ENCODE measurements around the gene ADAMTS17.

ADAMTS17 gene

GRCh38 chr15:100120111-100120510 is 221.7 kb downstream of the ADAMTS17 start:
- no peak for DNase-seq

DNA sequence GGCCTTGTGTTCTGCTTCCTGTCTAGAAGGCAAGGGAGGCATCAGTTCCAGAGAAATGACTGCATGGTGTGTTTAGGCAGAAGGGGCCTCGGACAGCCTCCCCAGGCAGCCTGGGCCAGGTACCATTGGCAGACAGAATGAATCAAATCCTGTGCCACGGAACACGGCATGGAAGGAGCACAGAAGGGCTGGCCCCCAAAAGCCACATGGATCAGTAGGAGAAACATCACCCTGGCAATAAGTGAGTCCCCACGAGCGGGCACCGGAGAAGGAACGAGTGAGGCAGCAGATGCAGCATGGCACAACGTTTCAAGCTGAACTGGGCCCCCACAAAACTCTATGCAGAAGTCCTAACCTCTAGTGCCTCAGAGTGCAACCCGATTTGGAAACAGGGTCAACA is 223.2 kb downstream of the ADAMTS17 start:
- DNase-seq: no peak

DNA sequence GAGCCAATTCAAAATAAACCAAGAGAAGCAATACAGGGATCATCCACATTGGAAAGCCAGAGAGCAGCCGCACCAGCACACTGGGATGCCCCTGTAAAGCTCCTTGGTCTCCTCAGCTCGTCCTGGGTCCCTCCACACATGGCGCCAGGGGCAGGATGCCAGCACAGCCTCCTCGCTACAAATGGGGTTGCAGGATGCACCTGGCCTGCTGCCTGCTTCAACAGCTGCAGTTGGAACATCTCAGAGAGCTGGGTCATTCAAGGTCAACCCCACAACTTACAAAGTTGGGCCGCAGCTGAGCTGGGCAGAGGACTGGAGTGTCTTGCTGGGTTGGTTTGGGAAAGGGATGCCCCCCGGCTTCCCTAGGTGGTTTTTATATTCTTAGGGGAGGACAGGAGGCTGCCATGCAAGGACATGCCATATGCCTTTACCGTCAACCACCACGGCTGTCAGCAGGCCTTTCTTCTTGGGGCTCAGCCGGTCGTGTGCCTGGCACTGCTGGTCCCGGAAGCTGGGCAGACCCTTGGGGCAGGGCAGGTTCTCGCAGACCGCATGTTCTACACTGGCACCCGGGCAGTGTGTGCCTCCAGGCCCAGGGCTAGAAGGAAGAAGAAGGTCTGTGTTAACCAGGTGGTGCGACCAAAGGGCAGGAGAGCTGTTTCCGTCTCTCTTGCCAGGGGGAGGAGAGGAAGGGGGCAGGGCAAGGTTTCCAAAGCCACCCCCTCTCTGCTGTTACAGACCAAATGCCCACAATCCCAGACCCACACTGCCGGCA is 225.2 kb downstream of the ADAMTS17 start:
- DNase-seq: no peak

- no peak for DNase-seq
Measured at GRCh38 chr15:100115711-100116090, 226.1 kb downstream of the ADAMTS17 start.

DNA sequence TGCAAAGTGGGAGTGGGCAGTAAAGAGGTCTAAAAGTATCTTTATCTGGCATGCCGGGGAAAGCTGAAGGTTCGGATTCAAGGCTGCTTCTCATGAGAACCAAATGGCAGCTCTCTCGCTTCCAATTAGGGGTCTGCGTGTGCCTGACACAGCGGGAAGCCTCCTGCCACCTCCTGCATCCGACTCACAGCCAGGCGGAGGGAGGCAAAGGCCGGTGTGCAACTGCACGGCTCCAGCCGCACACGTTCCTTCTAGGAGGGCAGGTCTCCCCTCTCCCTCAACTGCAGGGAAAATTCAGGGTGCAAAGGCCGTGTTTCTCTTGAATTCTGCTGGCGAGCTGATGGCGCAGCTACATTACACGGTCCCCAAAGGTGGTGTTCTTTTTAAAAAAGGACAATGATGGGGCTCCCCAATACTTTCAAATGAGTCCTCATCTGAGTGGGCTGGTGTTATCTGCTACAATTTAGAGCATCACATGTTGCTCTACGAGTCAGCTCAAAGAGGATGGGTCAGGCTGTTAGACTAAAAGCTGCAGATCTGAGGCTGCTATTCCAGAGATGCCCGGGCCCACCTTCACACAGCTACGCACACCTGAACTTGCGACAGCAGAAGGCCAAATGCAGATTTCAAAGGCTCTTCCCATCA is 226.6 kb downstream of the ADAMTS17 start:
- DNase-seq: no peak

- DNase-seq: no peak
Measured at GRCh38 chr15:100114571-100114970, 227.2 kb downstream of the ADAMTS17 start.

DNA sequence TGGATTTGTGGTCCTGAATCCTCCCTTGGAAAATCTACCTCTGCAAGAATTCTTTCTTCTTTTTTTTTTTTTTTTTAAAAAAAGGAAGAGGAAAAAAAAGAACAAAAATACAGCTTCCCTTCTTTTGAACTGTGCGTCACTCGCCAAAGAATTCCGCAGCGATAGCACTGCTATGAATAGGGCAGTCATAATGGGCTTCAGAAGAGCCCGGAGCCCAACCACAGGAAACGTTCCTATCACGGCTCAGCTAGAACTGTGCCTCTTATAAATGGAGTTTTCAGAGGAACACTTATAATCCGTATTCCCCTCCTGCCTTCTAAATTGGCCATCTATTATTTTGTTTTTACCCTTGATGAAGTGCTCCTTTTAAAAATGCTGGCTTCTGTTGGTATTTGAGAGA is 227.7 kb downstream of the ADAMTS17 start:
- no peak for DNase-seq

GRCh38 chr15:100113351-100114080 is 228.3 kb downstream of the ADAMTS17 start:
- DNase-seq: no peak

DNA sequence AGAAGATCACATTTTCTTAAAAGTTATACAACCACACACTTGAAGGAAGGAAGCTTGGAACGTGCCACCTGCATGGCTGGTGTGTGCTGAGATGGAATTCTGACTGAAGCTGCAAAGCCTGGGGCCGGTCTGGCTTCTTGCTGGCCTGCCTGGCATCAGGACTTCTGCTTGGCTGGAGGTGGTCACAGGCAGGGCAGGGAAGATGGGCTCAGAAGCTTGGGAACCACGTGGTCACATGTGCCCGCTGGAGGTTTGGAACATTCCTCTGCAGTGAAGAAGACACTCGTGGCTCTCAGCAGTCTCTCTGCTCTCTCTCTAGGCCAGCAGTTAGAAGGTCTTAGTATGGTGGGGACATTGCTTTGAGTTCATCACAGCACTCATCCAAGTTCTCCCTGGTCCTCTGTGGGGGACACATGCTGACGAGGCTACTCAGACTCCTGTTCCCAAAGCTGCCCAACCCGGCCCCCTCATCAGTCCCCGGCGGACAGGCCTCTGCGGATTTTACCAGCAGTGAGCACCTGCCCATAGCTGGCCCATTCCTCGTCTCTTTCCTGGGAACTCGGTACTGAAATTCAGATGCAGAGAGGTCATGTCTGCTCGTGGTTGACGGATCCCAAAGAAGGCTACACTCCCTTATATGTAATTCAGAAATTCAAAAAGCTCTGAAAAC is 229.0 kb downstream of the ADAMTS17 start:
- no peak for DNase-seq

DNA sequence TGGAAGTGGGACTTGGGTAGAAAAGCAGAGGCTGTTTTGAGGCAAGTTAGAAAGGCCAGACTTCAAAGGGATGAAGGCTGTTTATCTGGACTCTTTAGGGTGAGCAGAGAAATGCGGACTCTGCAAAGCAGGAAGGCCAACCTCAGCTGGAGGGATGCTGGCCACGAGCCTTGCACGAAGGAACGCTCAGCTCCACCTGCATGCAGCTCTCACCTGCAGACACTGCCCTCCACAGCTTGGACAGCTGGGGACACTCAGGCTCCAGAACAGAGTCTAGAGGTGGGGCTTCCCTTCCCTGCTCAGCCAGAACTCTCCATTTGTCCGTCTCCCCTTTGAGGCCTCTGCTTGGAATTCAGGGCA is 229.7 kb downstream of the ADAMTS17 start:
- DNase-seq: no peak

- no peak for DNase-seq
Measured at GRCh38 chr15:100111125-100112060, 230.4 kb downstream of the ADAMTS17 start.

DNA sequence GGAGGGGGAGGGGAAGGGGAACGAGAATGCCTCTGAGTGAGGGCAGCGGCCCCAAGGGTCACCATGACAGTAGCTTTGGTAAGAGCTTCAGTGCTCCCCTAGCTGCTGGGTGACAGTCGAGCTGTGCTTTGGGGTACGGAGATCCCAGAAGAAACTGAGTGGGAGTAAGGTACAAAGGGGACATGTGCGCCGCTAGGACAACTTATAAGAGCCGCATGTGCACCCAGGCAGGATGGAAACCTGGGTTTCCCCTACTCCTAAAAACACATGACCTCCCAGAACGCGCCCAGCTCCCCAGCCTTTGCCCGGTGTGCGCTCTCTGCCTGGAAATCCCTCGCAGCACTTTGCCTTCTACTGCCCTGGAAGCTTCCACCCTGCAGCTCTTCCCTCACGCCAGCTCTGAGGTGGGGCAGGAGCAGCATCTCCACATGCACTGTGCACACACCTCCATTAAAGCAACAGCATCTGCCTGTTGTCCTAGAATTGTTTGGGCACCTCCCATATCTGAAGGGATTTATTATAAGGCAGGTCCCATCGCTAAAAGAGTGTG is 232.2 kb downstream of the ADAMTS17 start:
- DNase-seq: no peak

DNA sequence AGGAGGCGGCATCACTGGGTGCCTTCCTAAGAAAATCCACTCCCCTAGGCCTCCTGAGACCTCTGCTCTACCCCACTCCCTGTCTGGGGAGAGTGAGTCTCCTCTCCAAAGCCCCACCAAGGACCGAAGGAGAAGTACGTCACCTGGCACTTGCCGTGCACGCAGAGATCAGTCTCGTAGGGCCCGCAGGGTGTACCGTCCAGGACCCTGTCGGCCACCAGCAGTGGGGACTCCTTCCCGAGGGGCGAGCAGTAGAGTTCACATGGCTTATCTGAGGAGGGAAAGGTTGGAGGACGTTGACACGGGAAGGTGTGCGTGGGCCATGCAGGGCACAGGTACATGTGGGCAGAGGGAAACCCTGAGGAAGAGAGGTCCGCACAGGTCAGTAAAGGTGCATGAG is 232.9 kb downstream of the ADAMTS17 start:
- no peak for DNase-seq

DNA sequence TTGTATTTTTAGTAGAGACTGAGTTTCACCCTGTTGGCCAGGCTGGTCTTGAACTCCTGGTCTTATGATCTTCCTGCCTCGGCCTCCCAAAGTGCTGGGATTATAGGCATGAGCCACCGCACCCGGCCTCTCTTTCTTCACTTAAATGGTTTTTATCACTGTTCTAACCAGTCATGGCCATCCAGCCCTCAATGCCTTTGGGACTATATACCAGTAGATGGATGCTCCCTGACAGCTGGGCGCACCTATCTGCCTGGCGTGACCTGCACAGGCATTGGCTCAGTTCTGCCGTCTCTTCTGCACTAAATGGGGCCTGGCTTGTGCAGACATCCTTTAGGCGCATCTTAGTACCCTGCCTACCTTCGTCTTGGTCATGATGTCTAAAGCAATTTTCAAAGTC is 233.4 kb downstream of the ADAMTS17 start:
- no peak for DNase-seq

GRCh38 chr15:100107606-100108225 is 234.1 kb downstream of the ADAMTS17 start:
- DNase-seq: no peak

DNA sequence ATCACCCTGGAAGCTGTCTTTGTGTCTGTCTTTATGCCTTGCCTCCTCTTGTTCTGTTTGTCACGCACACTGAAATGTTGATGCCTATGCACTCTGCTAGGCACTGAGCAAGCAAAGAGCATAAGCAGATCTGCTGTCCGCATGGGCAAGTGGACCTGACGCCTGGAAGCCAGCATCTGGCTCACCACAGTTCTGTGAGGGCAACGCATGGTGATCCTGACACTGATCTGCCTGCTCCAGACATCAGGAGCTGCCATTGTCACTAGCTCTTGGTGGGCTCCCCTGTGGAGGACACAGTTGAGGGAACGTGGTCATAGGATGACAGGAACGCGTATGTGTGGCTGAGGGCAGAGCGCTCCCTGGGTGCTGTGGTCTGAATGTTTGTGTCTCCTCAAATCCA is 234.6 kb downstream of the ADAMTS17 start:
- DNase-seq: no peak

DNA sequence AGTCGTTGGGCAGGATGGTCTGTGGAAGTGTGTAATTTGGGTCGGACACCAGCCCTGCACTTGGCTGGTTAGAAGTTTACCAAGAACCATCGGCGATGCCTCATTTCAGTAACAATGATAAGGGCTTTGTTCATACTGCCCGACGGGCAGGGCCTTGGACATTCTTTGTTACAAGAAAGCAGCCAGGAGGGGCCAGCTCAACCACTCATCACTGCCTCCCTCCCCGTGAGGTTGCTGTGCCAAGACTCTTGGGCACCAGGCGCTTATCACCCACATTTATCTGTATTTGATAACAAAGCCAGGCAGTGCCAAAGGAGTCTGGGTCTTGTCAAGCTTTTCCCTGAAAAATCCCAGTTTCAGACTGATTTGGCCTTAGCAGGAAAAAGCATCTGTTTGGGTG is 235.0 kb downstream of the ADAMTS17 start:
- no peak for DNase-seq

- no peak for DNase-seq
Measured at GRCh38 chr15:100105101-100105500, 236.7 kb downstream of the ADAMTS17 start.

DNA sequence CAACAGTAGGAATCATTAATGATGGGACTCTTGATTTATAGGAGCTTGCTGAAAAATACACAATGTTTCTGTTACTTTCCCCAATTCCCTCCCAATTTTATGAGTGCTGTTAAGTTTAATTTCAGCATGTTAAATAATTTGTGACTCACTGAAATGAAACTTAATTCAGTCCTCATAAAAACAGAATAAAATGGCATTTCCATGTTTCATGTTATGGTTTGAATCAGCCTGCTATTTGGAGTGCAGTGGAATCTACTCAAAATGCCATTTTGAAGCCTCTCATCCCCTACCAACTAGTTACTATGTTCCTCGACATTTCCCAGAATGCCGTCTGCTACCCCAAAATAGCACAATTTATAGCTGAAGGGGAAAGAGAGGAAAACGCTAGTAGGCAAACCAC is 237.5 kb downstream of the ADAMTS17 start:
- DNase-seq: no peak

DNA sequence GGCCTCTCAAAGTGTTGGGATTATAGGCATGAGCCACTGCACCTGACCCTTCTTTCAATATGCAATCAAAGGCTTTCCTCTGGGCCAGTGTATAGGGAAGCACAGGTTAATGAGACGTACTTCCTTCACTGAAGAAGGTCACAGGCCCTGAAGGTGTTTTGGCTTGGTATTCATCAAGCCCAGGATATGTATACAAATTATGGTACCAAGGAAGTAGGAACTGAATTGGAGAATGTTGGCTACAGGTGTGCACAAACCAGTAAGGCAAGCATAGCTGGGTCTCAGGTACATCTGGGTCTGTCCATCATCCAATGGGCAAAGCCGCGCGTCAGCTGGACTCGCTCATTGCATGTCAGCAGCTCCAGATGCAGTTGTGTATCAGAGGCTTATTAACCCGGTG is 237.9 kb downstream of the ADAMTS17 start:
- DNase-seq: no peak

DNA sequence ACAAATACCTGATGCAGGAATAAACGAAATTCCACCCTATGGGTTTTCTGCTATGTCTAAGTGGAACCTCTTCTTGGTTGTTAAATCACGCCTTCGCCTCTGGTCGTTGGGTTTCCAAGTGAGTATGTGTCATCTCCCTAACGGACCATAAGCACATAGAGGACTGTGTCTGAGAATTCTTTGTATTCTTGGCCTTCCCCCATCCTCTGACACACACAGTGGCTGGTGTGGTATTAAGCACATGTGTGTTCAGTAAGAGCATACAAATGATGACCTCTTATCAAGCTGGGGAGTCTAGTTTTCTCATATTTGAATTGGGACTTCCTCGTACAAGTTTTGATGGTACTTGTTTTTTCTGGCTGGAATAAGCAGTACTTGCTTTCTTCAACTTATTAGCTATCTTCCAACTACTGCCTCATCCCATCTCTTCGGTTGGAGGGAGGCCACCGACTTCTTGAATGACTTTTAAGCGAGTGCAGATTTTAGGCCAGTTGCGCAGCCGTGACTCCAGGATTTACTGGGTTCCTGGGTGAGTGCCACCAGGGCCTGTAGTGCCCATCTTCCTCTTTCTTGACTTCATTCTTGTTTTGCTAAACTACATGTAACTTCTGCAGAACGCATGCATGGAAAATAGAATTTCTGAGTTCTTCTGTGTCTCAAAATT is 240.2 kb downstream of the ADAMTS17 start:
- DNase-seq: no peak
